ENCODE data around the gene MT1X.

The MT1X gene

DNA sequence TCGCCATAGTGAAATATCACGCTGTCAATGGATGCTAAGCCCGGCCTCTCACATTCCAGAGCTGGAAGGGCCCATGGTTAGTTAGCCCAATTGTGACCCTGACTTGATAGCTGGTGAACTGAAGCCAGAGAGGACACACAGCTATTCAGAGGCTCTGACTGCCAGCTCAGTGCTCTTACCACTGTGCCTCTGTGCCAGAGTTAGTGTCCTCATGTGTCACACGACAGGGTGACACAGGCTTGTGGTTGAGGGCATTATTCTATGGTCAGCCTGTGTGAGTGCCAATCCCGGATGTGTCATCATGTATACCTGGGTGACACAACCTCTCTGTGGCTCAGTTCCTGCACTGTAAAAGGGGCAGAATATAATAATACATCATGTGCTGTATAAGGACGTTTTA lies 2.5 kb upstream of the MT1X start:
- TF ChIP-seq, protein P1, sequence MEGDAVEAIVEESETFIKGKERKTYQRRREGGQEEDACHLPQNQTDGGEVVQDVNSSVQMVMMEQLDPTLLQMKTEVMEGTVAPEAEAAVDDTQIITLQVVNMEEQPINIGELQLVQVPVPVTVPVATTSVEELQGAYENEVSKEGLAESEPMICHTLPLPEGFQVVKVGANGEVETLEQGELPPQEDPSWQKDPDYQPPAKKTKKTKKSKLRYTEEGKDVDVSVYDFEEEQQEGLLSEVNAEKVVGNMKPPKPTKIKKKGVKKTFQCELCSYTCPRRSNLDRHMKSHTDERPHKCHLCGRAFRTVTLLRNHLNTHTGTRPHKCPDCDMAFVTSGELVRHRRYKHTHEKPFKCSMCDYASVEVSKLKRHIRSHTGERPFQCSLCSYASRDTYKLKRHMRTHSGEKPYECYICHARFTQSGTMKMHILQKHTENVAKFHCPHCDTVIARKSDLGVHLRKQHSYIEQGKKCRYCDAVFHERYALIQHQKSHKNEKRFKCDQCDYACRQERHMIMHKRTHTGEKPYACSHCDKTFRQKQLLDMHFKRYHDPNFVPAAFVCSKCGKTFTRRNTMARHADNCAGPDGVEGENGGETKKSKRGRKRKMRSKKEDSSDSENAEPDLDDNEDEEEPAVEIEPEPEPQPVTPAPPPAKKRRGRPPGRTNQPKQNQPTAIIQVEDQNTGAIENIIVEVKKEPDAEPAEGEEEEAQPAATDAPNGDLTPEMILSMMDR (IDR thresholded peaks at IDR 0.05; ENCODE audit: control extremely low read depth, extremely low read depth, low read depth, missing control alignments): no peak
- no peak for DNase-seq (ENCODE audit: extremely low spot score)
- CTCF ChIA-PET: interaction anchor here (0.9 to 2.3 kb wide), 4 partner anchors 12 to 88 kb away, joined by 3 to 9 read pairs (median 6); partner anchors contain the start of gene MT1G
- POLR2A ChIA-PET: no interaction called here

DNA sequence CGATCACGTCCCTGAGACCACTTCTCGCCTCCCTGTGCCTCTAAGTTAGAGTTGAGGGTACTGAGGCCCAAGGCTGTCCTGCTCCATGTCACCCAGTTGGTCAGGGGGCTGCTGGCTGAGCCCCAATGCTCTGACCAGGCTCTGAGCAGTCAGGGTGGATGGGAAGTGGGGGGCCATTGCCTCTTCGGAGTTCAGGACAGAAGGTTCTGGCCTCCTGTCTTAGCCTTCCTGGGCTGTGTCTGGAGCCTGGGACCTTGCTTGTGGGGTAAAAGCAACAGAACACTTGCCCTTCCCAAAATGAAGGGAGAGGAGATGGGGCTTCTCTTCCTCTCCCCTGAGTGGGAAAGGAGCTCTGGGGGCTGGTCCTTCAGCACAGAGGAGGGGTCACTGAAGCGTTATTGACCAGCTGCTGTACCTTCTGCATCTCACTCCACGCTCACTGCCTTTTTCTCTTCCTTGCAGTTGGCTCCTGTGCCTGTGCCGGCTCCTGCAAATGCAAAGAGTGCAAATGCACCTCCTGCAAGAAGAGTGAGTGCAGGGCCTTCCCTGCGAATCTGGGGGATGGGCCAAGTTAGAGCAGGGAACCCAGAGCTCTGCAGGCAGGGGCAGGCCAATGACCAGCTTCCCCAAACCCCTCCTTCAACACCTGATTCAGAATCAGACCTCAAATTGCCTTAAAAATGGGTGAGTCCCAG lies 580 bp downstream of the MT1X start:
- POLR2A ChIA-PET: interaction anchor here (0.8 kb wide), 2 partner anchors 18 to 75 kb away, joined by 5 to 8 read pairs; partner anchors contain the start of gene MT2A
- TF ChIP-seq, protein P1 (IDR thresholded peaks at IDR 0.05; ENCODE audit: control extremely low read depth, extremely low read depth, low read depth, missing control alignments): no peak
- DNase-seq (ENCODE audit: extremely low spot score): no peak
- CTCF ChIA-PET: interaction anchor here (2.5 kb wide), 1 partner anchor 19 kb away, joined by 17 read pairs; no protein-coding TSS in a partner anchor

DNA sequence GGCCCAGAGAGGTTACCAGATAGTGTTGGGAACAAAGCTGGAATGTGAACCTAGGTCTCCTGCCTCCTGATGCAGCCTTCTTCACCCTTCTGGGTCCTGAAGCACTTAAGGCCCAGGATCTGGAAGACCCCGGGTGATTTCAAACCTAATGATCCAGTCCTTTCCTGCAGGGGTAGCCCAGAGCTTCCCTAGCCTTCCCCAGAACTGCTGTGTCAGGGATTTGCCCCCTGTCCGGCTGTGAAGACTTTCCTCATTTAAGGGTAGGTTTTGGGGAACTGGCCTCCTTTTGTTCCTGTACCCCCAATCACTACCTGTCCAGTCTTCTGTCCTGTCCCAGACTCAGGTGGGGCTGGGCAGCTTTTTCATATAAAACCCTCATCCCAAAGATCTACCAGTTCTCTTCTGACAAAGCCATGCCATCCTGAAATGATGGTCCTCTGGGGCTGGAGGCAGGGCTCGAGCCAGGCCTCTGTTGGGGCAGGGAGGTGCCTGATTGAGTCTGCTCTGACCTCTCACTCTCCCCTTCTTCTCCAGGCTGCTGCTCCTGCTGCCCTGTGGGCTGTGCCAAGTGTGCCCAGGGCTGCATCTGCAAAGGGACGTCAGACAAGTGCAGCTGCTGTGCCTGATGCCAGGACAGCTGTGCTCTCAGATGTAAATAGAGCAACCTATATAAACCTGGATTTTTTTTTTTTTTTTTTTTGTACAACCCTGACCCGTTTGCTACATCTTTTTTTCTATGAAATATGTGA lies 1.3 kb downstream of the MT1X start:
- ChIA-PET POLR2A (interaction anchor here (0.8 kb wide), 2 partner anchors 17 to 75 kb away, joined by 5 to 8 read pairs; partner anchors contain the start of gene MT2A), CTCF (interaction anchor here (2.5 kb wide), 1 partner anchor 18 kb away, joined by 17 read pairs; no protein-coding TSS in a partner anchor)
- TF ChIP-seq, protein P1 (IDR thresholded peaks at IDR 0.05; ENCODE audit: control extremely low read depth, extremely low read depth, low read depth, missing control alignments): no peak
- DNase-seq (ENCODE audit: extremely low spot score): no peak

DNA sequence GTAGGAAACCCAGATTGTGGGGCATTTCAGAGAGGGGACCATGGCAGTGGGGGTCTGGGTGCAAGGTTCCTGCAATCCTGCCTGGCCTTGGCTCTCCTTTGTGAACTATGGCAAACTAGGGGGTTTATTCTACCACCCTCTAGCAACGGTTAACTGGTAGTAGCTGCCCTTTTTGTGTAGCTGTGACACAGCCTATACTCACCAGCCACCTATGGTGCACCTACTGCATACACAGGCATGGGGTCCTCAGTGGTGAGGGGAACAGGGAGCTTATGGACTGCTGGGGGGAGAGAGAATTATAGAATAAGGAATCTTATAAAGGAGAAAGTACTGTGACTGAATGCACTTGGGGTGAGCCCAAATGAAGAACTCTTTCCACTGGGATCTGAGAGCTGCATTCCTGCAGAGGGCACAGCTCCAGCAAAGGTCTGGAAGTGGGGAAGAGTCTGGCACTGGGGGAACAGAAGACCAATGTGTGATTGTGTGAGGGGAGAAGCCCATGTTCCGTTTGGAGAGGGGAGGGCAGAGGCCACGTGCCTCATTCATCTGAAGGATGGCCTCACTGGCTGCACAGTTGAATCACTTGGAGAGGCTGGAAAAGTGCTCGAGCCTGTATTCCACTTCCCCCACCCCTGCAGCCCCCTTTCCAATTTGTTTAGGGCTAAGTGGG lies 2.1 kb downstream of the MT1X start:
- POLR2A ChIA-PET: no interaction called here

DNA sequence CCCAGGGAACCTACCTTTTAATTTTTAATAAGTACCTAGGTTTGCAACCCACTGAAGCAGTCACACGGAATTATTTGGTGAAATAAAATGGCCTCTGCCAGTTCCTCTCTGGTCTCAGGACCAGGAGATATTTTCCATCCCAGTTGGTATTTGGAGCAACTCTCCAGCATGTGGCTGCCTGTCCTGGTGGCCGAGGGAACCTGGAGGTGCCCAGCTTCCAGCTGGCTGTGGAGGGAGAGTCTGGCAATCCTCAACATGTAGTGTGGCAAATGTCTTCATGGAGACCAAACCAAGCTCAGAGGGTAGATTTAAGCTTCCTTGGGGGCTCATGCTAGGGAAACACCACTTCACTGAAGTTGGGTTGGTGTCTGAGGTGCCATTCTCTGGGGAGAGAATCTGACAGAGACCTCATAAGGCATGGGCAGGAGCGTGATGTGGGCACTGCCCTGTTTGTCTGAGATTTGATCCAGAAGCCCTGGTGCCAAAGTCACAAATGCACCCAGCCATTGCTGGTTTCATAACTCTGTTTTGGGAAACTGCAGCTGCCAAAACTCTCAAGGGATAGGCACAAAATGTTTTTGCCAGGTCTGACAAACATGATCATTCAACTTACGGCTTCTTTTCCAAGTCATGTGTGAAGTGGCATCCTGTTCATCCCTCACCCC lies 2.8 kb downstream of the MT1X start:
- POLR2A ChIA-PET: no interaction called here
- CTCF ChIA-PET: no interaction called here
- DNase-seq (ENCODE audit: extremely low spot score): no peak
- TF ChIP-seq, protein P1 (IDR thresholded peaks at IDR 0.05; ENCODE audit: control extremely low read depth, extremely low read depth, low read depth, missing control alignments): no peak

More for the DNA sequence above, 2.1 kb downstream of the MT1X start:
- DNase-seq (ENCODE audit: extremely low spot score): no peak
- CTCF ChIA-PET: no interaction called here
- TF ChIP-seq, protein P1 (IDR thresholded peaks at IDR 0.05; ENCODE audit: control extremely low read depth, extremely low read depth, low read depth, missing control alignments): no peak

DNA sequence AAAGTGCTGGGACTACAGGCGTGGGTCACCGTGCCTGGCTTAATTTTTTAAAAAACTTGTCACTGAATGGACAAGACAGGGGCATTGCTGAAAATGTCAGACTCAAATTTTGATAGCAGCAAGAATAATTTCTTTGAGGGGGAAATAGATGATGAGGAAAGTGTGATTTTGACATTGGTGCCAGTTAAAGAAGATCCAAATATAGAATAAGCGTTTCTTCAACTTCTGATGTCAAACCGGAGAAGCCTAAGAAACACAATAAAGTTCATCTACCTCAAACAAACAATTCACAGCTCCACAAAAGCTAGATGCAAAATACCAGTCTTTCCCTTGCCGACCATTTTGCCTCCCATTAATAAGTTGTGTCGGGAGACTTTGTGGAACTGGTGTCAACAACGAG lies 4.5 kb downstream of the MT1X start:
- CTCF ChIA-PET: no interaction called here
- TF ChIP-seq, protein P1 (IDR thresholded peaks at IDR 0.05; ENCODE audit: control extremely low read depth, extremely low read depth, low read depth, missing control alignments): no peak
- no peak for DNase-seq (ENCODE audit: extremely low spot score)
- POLR2A ChIA-PET: no interaction called here

Data from GM10248 (cell line).